HK-2 (cell line): ENCODE results near the gene BMPR1A.

Experiments used
- DNase-seq: peaks from one replicate; pipeline ENCODE4 v3.0.0-alpha.2; 2018; ENCODE audit not compliant: unreplicated experiment

The BMPR1A gene

DNA sequence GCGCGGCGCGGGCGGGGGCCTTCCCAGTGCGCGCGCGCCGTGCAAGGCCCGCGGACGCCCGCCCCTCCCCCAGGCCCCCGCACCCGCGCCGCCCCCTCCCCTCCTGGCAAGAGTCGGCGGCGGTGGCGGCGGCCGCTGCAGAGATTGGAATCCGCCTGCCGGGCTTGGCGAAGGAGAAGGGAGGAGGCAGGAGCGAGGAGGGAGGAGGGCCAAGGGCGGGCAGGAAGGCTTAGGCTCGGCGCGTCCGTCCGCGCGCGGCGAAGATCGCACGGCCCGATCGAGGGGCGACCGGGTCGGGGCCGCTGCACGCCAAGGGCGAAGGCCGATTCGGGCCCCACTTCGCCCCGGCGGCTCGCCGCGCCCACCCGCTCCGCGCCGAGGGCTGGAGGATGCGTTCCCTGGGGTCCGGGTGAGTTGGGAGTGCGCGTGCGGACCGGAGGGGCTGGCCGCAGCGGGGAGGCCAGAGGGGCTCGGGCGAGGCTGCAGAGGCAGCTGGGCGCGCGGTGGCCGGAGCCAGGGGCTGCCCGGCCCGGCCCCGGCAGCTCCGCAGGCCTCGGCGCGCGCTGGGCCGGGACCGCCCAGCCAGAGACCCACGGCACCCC is at the start of gene BMPR1A:
Gene BMPR1A, plus strand, starts transcription at position 109 of the 602 bp plus-strand sequence. CDS start 119,400 bp downstream, outside the sequence.
- DNase-seq, result no peak

DNA sequence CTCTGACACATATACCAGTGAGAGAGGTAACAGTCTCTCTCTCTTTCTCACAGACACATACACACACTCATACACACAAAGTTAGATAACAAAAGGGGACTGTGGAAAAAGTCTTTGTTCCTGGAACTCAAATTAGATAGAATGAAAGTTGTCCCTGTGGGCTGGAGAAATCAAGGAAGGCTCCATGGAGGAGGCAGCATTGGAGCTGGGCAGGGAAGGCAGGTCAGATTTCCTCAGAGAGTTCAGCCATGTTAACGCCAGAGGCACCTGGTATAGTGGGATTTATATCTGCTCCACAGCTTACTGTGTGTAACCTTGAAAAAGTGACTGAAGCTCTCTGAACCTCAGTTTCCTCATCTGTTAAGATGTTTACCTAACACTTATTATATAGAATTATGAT is 49.4 kb upstream of the BMPR1A start:
- no peak for DNase-seq

DNA sequence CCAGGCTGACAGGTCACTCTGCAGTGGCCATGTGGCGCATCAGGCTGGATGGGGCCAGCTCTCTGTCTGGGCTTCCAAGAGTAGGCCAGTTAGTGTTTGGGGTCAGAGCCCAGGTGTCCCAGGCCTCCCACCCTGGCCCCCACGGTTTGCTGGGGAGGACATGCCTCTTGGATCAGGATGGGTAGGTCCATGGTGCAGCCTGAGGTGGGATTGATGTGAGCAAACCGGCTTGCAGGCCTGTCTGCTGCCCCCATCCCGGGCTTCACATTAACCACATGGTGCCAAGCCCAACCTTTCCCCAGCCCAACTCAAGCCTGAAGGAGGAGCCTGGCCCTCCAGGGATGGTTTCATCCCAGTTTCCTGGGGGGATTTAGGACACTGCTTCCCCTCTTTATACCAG is 48.9 kb upstream of the BMPR1A start:
- DNase-seq, result no peak

DNA sequence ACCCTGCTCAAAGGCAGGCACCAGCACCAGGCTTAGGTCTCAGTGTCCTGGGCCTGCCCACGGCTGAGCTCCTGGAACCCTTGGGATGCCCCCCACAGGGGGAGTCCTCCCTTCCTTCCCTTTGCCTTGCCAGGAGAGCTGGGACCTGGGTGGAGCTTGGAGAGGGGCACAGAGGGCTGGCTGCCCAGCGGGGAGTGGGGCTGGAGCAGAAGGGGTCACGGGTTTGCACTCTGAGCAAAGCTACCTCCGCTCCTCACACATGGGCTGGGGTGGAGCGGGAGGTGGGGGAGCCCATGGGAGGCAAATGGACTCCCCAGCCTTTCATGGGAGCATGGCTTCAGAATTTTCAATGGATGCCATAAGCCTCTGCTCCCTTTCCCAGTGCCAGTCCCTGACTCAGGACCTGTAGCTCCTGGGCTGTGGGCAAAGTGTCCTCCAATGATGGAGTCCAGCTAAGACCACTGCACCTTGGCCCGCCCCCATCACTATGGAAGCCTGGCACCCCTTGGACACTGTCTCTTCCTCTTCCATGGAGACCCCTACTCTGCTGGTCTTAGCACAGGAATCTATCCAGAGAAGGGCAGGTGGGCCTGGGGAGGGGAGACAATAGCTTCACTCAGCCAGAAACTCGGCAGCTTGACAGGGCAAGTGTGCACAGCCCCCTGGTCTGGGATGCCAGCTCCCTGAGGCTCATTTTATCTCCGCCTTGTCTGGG is 48.2 kb upstream of the BMPR1A start:
- no peak for DNase-seq

DNA sequence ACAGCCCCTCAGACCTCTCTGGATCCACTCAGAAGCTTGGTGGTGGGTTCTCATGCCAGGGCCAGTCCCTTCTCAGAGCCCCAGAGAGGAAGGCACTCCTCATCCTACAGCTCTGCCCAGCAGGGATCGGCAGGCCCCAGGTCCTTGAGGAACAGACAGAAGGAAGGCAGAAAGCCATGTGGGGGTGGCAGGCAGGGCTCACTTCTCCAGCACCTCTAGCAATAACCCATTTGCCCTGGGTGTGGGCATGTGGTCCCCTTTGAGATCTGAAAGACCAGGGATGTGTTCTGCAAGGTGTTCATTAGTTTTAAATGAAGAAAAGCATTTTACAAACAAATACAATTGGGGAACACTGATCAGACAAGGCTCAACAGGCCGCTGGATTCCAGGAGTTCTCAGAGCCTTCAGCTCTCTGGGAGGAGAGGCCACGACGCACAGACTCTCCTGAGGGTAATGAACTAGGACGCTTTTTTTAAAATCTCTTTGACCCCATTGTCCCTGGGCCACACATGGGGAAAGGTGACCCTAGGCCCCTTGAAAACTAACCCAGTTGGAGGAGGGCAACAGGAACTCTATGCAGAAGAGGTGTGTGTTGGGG is 47.5 kb upstream of the BMPR1A start:
- DNase-seq, result no peak

DNA sequence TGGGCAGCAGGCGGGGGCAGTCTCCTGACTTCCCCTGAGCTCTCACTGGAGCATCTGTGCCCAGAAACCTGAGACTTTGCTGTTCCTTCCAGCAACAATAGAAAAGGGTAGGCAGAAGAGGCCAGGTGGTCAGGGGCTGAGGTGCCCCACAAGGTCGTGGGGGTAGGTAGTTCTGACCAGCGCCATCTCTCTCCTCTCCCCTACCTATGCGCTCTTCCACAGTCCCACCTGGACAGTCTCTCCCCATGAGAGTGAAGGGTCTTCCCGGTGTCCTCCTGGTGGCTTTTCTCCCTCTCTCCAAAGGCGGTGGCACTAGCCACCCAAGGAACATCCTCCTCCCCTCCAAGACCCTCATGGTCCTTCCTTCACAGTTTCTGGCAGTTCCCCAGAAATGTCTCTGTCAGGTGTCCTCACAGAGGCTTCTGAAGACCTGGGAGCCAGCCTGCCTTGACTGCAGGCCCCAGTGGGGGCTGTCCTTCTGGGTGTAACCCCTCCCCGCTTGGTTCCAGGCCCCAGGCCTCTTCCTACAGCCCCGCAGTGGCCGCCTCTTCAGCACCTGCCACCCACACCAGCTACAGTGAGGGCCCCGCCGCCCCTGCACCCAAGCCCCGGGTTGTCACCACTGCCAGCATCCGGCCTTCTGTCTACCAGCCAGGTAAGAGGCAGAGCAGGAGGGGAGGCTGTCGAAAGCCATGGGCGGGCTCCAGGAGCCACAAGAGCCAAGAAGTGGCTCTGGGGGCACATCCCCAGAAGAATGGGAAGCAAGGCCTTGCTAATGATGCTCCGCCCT is 46.8 kb upstream of the BMPR1A start:
- no peak for DNase-seq

DNA sequence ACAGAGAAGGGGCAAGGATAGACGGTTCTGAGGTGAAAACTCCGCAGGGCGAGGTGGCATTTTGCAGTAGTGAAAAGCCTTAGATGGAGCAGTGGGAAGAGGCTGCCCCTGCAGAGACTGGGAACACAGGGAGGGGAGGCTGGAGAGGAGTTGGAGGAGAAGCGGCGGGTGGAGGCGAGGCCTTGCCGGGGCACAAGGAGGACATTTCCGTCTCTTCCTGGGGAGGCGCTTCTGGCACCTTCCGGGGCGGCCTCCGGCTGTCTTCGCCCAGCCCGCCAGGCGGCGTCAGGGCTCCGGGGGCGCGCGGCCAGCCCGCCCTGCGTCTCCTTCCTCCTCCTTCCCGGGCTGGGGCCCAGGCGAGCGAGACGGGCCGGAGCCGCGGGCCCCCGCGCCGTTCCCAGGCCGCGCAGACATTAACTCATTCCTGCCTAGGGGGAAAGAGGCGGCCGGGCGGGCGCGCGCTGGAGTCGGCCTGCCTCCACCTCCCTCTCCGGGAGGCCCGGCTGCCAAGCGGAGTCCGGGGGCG is 45.4 kb upstream of the BMPR1A start:
- peak; percentile 94 for DNase-seq

DNA sequence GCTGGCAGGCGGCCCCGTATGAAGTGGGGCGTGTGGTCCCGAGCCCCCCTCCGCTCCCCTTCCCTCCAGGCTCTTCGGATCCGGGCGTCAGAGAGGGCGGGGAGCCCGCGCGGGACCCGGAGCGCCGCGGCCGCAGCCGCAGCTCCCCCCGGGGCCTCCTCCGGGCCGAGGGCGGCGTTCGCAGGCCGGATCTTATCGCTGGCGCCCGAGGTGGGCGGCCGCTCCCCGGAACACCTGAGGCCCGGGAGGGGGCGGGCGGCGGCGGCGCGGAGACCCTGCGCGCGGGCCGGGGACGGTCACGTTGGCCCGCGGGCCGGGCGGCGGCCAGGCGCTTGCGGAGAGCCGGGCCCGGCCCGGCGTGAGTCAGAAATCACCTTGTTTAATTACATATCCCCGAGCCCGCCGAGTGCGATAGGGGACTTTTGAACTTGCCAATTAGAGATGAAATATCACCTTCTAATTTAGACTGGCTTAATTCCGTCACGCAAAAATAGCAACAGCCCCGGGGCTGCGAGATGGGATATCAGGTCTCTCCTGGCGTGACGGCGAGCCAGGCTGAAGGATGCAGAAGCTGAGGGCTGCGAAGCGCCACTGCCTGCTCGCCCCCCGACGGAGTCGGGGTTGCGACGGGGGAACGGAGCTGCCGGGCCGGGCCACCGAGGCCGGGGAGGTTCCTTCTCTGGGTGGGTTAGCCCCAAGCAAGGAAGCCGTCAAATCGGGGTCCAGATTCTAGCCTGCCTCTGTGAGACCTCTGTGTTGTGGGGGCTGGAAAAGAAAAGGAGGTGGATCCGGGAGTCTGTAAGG is 44.7 kb upstream of the BMPR1A start:
- peak; percentile 68 for DNase-seq

DNA sequence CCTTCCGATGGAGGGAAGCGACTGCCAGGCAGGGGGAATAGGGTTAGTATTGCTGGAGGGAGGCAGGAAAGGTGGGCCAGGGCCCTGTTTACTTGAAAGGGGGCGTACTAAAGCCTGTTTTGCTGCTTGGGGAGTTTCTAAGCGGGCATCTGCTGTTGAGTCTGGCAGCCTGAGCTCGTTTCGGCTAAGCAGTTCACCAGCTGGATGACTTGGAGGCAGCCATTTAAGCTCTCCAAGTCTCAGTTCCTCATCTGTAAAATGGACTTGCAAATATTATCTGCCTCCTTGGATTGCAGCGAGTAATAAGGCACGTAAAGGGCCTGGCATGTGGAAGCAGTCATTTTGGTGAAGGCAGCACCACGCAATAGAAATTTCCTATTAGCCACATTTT is 44.1 kb upstream of the BMPR1A start:
- DNase-seq, result no peak

DNA sequence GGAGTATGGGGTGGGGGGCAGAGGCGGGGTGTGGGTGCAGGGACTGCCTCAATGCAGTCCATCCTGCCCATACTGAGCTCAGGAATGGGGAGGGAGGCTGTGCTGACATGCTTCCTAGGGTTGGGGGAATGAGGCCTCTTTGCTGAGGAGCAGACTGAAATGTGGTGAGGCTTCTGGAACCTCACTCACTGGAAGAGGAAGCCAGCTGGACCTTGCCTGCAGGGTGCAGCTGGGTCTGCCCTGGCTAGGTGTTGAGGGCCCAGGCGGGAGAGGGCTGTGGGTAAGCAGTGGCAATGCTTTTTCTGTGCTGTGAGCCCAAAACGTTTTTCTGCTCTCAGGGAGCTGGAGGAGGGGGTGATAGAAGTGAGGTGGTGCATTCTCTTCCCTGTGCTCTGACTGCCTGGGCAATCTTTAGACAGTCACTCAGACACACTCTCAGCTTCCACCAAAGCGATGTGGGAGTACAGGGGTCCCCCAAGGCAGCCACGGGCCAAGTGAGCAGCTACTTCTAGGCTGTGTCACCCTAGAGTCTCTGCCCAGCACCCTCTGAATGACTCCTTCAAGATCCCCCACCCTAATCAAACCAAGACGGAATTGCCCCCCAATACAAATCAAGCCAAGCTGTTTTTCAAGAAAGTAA is 41.1 kb upstream of the BMPR1A start:
- no peak for DNase-seq

DNA sequence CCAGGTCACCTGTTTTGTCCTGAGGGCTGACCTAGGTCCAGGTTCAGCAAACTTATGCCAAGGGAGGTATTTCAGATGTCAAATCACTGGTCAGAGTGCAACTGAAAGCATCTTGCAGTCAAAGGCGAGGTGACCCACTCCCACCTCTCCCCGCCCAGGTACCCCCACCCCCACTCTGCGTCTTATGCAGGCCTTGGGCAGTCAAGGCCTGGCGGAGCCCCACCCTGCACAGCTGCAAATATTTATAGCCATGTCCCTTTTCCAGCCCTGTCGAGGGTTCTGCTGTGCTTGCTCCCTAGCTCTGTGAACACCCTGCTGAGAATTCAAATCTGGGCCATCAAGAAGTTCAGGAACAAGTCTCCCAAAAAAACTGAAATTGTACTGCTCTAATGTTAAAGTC is 40.6 kb upstream of the BMPR1A start:
- DNase-seq, result no peak

DNA sequence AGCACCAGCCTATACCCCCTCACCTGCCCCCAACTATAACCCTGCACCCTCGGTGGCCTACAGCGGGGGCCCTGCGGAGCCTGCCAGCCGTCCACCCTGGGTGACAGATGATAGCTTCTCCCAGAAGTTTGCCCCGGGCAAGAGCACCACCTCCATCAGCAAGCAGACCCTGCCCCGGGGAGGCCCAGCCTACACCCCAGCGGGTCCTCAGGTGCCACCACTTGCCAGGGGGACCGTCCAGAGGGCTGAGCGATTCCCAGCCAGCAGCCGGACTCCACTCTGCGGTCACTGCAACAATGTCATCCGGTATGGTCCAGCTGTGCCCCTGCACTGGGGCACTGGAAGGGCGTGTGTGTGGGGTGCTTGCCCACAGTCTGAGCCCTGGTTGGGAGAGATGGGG is 40.0 kb upstream of the BMPR1A start:
- DNase-seq, result no peak

DNA sequence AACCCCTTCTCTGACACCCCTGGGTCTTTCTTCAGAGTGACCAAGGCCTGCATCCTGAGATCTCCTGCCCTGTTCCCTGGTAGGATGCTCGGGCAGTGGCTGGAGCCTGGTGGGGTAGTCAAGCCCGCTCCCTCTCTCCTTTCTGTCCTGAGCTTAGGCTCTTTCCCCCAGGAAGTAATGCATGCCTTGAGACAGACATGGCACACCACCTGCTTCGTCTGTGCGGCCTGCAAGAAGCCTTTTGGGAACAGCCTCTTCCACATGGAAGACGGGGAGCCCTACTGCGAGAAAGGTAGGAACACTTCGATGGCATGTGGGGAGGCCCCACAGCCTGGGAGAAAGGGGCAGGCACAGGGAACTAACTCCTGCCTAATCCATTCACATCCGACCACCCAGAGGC is 37.9 kb upstream of the BMPR1A start:
- DNase-seq, result no peak

DNA sequence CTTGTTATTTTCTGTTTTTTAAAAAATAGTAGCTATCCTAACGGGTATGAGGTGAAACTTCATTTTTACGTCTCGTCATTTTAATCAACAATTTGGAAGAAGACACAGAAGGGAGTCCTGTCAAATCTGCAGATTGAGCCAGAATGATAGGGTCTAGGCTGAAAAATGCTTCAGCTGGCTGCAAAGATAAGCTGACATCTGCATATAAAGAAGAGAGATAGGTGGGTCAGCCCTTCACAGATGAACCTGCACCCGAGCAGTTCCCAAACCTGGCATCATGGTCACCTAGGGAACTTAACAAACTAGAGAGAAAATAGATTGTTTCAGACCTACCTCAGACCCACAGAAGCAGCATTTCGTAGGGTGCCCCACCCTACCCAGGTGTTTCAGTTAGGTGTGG is 35.2 kb upstream of the BMPR1A start:
- no peak for DNase-seq

DNA sequence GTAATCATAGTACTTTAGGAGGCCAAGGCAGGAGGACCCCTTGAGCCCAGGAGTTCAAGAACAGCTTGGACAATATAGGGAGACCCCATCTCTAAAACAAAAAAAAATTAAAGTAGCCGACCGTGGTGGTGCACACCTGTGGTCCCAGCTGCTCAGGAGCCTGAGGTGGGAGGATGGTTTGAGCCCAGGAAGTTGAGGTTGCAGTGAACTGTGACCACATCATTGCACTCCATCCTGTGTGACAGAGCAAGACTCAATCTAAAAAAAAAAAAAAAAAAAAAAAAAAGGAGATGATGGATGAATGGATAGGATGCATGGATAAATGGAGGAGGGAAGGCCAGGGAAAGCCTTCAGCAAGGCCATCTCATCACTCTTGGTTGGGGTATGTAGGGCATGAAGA is 33.4 kb upstream of the BMPR1A start:
- DNase-seq, result no peak

DNA sequence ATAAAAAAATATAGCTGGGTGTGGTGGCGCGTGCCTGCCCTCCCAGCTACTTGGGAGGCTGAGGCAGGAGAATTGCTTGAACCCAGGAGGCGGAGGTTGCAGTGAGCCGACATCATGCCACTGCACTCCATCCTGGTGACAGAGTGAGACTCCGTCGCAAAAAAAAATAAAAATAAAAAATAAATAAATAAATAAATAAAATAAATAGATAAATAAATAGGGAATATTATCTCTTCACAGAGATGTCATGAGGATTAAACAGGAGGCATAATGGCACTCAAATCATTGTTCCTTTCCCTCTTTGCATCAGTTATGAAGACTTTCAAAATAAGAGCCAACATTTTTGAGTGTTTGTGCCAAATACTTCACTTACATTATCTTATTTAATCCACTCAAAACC is 32.0 kb upstream of the BMPR1A start:
- DNase-seq, result no peak

DNA sequence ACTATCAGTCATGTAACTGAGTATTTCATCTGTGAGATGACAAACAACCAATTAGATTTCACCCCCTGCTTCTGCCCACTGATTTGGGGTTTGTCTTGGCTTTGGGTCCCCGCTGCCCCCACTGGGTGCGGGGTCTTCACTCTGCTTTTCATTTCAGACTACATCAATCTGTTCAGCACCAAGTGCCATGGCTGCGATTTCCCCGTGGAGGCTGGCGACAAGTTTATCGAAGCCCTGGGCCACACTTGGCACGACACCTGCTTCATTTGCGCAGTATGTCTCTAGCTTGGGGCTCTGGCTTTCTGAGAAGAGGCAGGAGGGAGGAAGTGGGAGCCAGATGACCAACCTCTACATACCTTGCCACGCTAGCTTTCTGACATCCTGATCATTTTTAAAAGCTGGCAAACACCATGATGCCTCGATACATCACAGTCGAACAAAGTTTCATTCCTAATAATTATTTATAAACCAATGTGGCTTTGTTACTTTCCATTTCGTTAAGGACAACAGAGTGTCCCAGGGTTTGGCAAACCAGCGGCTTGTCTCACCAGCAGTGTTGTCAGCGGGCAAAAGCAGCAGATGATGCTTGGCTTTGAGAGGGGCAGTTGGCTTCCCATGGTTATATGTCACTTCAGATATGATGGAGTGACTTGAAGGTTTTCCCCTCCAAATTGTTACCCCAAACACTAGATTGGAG is 30.3 kb upstream of the BMPR1A start:
- DNase-seq, result no peak

DNA sequence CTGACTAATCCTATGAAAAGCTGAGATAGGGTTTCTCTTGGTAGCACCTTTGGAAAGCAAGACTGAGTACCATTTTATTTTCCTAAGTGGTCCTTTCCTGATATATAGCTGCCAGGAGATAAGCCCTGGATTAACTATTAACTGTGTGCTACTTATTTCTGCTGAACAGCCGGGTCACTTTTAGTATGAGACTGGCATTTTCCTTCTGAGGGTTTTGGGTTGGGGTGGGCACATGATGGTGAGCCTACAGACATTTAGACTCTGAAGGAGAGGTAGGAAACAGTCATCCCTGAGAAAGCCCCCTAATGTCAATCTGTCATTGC is 29.8 kb upstream of the BMPR1A start:
- DNase-seq, result no peak

DNA sequence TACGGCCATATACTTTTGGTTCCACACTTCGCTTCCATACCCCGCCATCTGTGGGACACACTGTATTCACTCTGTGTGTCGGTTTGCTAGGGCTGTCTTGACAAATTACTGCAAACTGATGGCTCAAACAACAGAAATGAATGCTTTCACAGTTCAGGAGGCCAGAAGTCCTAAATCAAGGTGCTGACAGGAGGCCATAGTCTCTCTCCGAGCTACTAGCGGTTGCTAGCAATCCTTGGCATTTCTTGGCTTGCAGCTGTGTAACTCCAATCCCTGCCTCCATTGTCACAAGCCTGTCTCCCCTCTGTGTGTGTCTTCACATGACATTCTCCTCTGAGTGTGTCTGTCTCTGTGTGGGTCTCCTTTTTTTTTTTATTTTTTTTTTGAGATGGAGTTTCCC is 28.9 kb upstream of the BMPR1A start:
- no peak for DNase-seq

DNA sequence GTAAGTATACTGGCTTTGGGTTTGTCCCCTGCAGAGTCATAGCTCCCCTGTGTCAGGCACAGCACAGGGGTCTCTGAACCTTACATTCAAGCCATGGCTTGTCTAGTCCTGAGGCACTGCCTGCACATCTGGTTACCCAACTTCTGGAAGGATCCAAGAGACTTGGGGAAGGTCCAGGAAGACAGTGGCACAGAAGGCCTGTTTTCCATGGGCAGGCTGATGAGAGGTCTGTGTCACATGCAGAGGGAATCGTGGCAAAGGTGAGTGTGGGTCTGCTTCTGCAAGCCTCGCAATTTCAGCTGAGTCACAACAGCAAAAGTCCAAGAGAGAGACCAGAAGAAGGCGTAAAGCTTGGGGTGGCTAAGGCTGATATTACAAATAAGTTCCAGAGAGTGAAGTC is 28.4 kb upstream of the BMPR1A start:
- DNase-seq, result no peak

DNA sequence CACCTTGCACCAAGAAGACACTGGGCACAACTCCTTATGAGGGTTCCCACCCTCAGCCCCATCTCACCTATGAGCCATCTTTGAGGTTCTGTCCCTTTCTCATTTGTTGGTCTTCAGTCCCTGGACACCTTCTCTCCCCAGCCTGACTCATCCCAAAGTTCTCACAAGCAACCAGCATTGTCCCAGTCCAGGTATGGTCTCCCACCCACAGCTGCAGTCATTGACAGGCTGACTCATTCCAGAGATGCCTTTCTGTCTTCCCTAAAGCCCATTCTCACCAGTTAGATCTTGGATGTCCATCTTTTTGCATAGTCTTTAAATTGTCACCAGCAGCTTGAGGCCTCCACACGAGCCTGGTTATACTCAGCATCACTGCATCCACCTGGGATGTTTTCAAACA is 26.7 kb upstream of the BMPR1A start:
- DNase-seq, result no peak
